B cell (primary cell): ENCODE data around the gene PLD1. TPM values are rescaled to one million over a fixed set of nuclear protein-coding genes. Genes with fewer than 3 reads are reported as not detected.

Experiments
- ATAC-seq: fragments of 200-7000 bp; cut with Tn5 transposase; one replicate; pipeline ENCODE4 v1.10.0; 2021; ENCODE audit warnings: low read depth, mild to moderate bottlenecking, moderate number of reproducible peaks, moderate library complexity
- CTCF ChIA-PET: fragments of 350-600 bp; sonication (Branson Sonifier 250); formaldehyde crosslinking; loops from one replicate; lab custom pipeline; 2021; ENCODE audit warnings: antibody characterized with exemption, inconsistent platforms; lab: Charles Lee
- POLR2A ChIA-PET: fragments of 350-600 bp; sonication (Branson Sonifier 250); formaldehyde crosslinking; loops from one replicate; lab custom pipeline; 2021; ENCODE audit warnings: antibody characterized with exemption; lab: Charles Lee
- DNase-seq: peaks from one replicate; pipeline ENCODE4 v3.0.0; 2013
- H2AFZ ChIP-seq: 2 replicates; pipeline ENCODE4 v1.6.1; 2012; ENCODE audit warnings: mild to moderate bottlenecking, low read depth, low read length; ENCODE audit not compliant: insufficient read depth, poor library complexity, severe bottlenecking
- H3K27ac ChIP-seq, 2 donors: 1 replicate in 1 of 2; 2 replicates in 1 of 2; pipeline ENCODE4 v1.5.1; 2012 to 2013; ENCODE audit warnings: low read length in 2 of 2, mild to moderate bottlenecking in 2 of 2, moderate library complexity in 1 of 2
- H3K27me3 ChIP-seq, 4 experiments: fragments of 200-600 bp in 1 of 4; sonication (generic) in 1 of 4; replicated peaks in 1 of 4; 1 replicate in 2 of 4; 2 replicates in 2 of 4; pipeline versions ENCODE4 v1.6.1 to v1.7.0; 2013 to 2016; ENCODE audit warnings: low read length in 3 of 4, mild to moderate bottlenecking in 2 of 4, mixed read lengths in 1 of 4, moderate library complexity in 1 of 4; ENCODE audit not compliant: insufficient read depth in 4 of 4, control insufficient read depth in 3 of 4; ENCODE audit errors: control extremely low read depth in 1 of 4
- H3K36me3 ChIP-seq, 2 experiments: replicated peaks in 1 of 2; 1 replicate in 1 of 2; 2 replicates in 1 of 2; pipeline versions ENCODE4 v1.6.1 to v1.7.1; 2013; ENCODE audit warnings: low read length in 1 of 2; ENCODE audit not compliant: insufficient read depth in 2 of 2, control insufficient read depth in 1 of 2; ENCODE audit errors: control extremely low read depth in 1 of 2, extremely low read depth in 1 of 2
- H3K4me1 ChIP-seq, 2 donors: fragments of 200-600 bp in 1 of 2; sonication (generic) in 1 of 2; 1 replicate in 1 of 2; 2 replicates in 1 of 2; pipeline versions ENCODE4 v1.5.1 to v1.6.1; 2013 to 2017; ENCODE audit warnings: low read length in 2 of 2; ENCODE audit not compliant: control insufficient read depth in 2 of 2, insufficient read depth in 2 of 2
- H3K4me2 ChIP-seq: replicated peaks from 2 replicates; pipeline ENCODE3; 2012; ENCODE audit warnings: mild to moderate bottlenecking, low read depth, low read length; ENCODE audit not compliant: poor library complexity, severe bottlenecking
- H3K4me3 ChIP-seq, 5 experiments: fragments of 200-600 bp in 1 of 5; sonication (generic) in 1 of 5; 1 replicate in 3 of 5; 2 replicates in 2 of 5; pipeline versions ENCODE4 v1.5.1 to v1.7.0; 2011 to 2016; ENCODE audit warnings: low read length in 4 of 5, mild to moderate bottlenecking in 4 of 5, low read depth in 2 of 5, control low read depth in 1 of 5, moderate library complexity in 1 of 5; ENCODE audit not compliant: insufficient read depth in 1 of 5; ENCODE audit errors: control extremely low read depth in 1 of 5, extremely low read depth in 1 of 5
- H3K79me2 ChIP-seq: fragments of 200-600 bp; sonication (generic); one replicate; pipeline ENCODE4 v1.6.0; 2016; ENCODE audit warnings: low read length; ENCODE audit not compliant: control insufficient read depth, insufficient read depth
- H3K9ac ChIP-seq: fragments of 200-600 bp; sonication (generic); 2 replicates; pipeline ENCODE4 v1.6.1; 2017; ENCODE audit warnings: mild to moderate bottlenecking, low read length, moderate library complexity
- H3K9me3 ChIP-seq, 3 donors: one replicate each; pipeline versions ENCODE4 v1.6.1 to v1.7.1; 2013; ENCODE audit warnings: low read length in 2 of 3; ENCODE audit not compliant: control insufficient read depth in 2 of 3, insufficient read depth in 1 of 3; ENCODE audit errors: control extremely low read depth in 1 of 3
- H4K20me1 ChIP-seq: 2 replicates; pipeline ENCODE4 v1.6.0; 2012; ENCODE audit warnings: mild to moderate bottlenecking, low read length; ENCODE audit not compliant: insufficient read depth, control insufficient read depth, poor library complexity, severe bottlenecking
- H3K27ac Mint-ChIP-seq: one replicate; pipeline ENCODE4 v1.8.0; 2021; ENCODE audit warnings: mixed read lengths
- H3K27me3 Mint-ChIP-seq: one replicate; pipeline ENCODE4 v1.8.0; 2021; ENCODE audit warnings: mixed read lengths
- H3K4me1 Mint-ChIP-seq: one replicate; pipeline ENCODE4 v1.8.0; 2021; ENCODE audit warnings: mixed read lengths
- H3K4me3 Mint-ChIP-seq: one replicate; pipeline ENCODE4 v1.8.0; 2021; ENCODE audit warnings: mixed read lengths
- H3K9me3 Mint-ChIP-seq: one replicate; pipeline ENCODE4 v1.8.0; 2022; ENCODE audit warnings: mixed read lengths; ENCODE audit not compliant: insufficient read depth
- CTCF ChIP-seq: fragments of 200-600 bp; IDR thresholded peaks from one replicate; pipeline ENCODE4 v1.8.0; 2022; ENCODE audit warnings: antibody characterized with exemption, mild to moderate bottlenecking
- EZH2 ChIP-seq: IDR thresholded peaks from 2 replicates; pipeline ENCODE4 v1.6.1; 2012; ENCODE audit warnings: borderline replicate concordance, low read depth, mild to moderate bottlenecking, moderate library complexity, low read length; ENCODE audit not compliant: insufficient read depth, poor library complexity, severe bottlenecking
- WGBS: methylation state at CpG from one replicate; pipeline ENCODE4 v1.1.5; 2013; ENCODE audit warnings: missing lambda C conversion rate; ENCODE audit not compliant: insufficient coverage; 5-methylcytosine and 5-hydroxymethylcytosine counted together
- intact Hi-C: fragments of 100-400 bp; cut with micrococcal nuclease; formaldehyde crosslinking; loops from one replicate; pipeline ENCODE4 v1.10.0; 2022
- polyA plus RNA-seq: library from polyadenylated mRNA; depleted of rRNA; stranded (reverse); fragments of >200 nt; gene quantifications from 2 replicates; pipeline ENCODE4 v1.2.3, GENCODE V29; 2012
- total RNA-seq, 2 donors: library from RNA; stranded (reverse); fragments of 120-200 nt in 1 of 2; gene quantifications; 1 replicate in 1 of 2; 2 replicates in 1 of 2; pipeline versions ENCODE4 v1.2.3 to v1.2.4, GENCODE V29; 2013 to 2022

PLD1 gene
- total and polyA plus RNA-seq, 2 donors (not counting 1 experiment from before 2014, with no cell fraction given), result 0.24 to 0.52 TPM

GRCh38 chr3:171700157-171700556 is 110.1 kb downstream of the PLD1 start:
- CTCF ChIA-PET, result no interaction called here
- H3K4me1 ChIP-seq, result no peaks in the 10 kb centered on the region
- no peaks in the 10 kb centered on the region for H3K36me3 ChIP-seq
- no peak overlapping the region for H3K9ac ChIP-seq
- POLR2A ChIA-PET, result no interaction called here
- no peak overlapping the region for H3K4me2 ChIP-seq
- H3K4me3 Mint-ChIP-seq, result no peak overlapping the region
- no peak overlapping the region for H2AFZ ChIP-seq
- no peak overlapping the region for H3K27ac ChIP-seq
- no peaks in the 10 kb centered on the region for H4K20me1 ChIP-seq
- H3K27ac Mint-ChIP-seq, result no peak overlapping the region
- no peak overlapping the region for H3K4me3 ChIP-seq
- H3K4me1 Mint-ChIP-seq, result no peaks in the 10 kb centered on the region
- peaks cover 0 to 5% (median 4%) of the 10 kb centered on the region in 3 donors for H3K9me3 ChIP-seq
- TF ChIP-seq EZH2, result no peak
- TF ChIP-seq CTCF, result no peak
- H3K27me3 ChIP-seq, result no peaks in the 10 kb centered on the region
- intact Hi-C loops, result no loop called here
- ATAC-seq (no peak), DNase-seq (no peak)
- H3K79me2 ChIP-seq, result no peaks in the 10 kb centered on the region
- no CpG with 5 or more reads among the region's 2 CpGs for WGBS
- H3K9me3 Mint-ChIP-seq, result no peaks in the 10 kb centered on the region
- peaks cover 6% of the 10 kb centered on the region for H3K27me3 Mint-ChIP-seq

- no peak overlapping the region for H3K4me2 ChIP-seq
- H3K27me3 Mint-ChIP-seq, result peaks cover 6% of the 10 kb centered on the region
- POLR2A ChIA-PET, result no interaction called here
- TF ChIP-seq EZH2 (no peak), CTCF (no peak)
- no peaks in the 10 kb centered on the region for H3K9me3 Mint-ChIP-seq
- no peaks in the 10 kb centered on the region for H4K20me1 ChIP-seq
- H3K79me2 ChIP-seq, result no peaks in the 10 kb centered on the region
- CTCF ChIA-PET, result no interaction called here
- H3K4me1 ChIP-seq, result no peaks in the 10 kb centered on the region
- H3K9me3 ChIP-seq, result peaks cover 0 to 5% (median 4%) of the 10 kb centered on the region in 3 donors
- ATAC-seq (no peak), DNase-seq (no peak)
- H2AFZ ChIP-seq, result no peak overlapping the region
- H3K4me3 ChIP-seq, result no peak overlapping the region
- no peak overlapping the region for H3K9ac ChIP-seq
- no peaks in the 10 kb centered on the region for H3K4me1 Mint-ChIP-seq
- intact Hi-C loops, result no loop called here
- H3K27me3 ChIP-seq, result no peaks in the 10 kb centered on the region
- H3K27ac ChIP-seq, result no peak overlapping the region
- no peak overlapping the region for H3K4me3 Mint-ChIP-seq
- no peak overlapping the region for H3K27ac Mint-ChIP-seq
- 100% methylated on average over 1 of the region's 5 CpGs for WGBS
- no peaks in the 10 kb centered on the region for H3K36me3 ChIP-seq
Observed at GRCh38 chr3:171699601-171700000, 110.7 kb downstream of the PLD1 start.
